ENCODE measurements around the gene SAMMSON.

The SAMMSON gene
- 0.09 to 0.12 reads per million in 2 experiments for total RNA-seq

DNA sequence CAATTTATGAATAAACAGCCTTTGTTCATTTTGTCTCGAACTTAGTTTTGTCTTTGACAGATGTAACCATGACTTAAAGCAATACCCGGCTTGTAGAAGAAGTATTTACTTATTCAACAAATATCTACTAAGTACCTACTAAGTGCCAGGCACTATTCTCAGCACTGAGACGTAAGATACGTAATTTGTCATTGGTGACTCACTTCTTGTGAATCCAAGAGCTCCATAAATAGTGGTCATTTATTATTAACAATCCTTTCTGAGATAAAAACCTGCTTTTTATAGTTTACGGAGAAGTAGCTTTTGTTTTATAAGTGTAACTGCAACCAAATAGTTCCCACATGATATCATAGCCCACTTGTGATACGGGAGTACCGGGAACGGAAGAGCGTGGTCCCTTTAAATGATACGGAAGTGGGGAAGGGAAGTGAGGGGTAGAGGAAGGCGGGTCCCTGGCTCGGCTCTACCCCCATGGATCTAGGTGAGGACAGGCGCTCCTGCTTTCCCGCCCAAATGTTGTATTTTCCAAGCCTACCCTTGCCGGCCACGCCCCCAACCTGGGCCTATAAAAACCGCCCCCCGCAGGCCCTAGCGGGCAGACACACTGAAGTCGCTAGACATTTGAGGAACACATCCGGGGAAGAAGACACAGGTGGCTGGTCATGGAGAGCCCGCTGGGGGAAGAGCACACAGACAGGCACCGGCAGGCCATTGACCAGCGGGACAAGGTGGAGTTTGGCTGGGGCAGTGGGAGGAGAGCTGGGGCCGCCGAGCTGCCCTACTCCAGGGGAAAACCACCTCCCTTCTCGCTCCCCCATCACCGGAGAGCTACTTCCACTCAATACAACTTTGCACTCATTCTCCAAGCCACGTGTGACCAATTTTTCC is at the start of gene SAMMSON:
SAMMSON (plus strand) TSS at position 594 of the 888 bp plus-strand sequence.
- DNase-seq (ENCODE audit: low read depth), result no peak

DNA sequence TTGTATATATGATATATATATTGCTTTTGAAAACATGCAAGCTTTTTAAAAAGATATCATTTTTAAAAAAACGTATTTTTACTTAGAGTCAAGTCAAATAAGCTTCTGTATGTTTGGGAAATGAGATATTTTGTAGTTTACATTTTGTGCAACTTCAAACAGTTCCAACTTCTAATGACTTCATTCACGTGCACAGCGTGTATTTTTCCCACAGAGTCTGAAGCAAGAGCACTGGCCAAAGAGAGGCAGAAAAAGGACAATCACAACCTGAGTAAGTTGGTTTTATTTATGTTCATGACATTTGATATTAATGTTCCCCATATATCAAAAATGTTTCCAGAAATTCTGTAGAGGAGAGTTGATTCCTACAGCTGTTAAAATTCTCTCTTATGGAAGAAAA is 47.9 kb upstream of the SAMMSON start:
- no peak for DNase-seq (ENCODE audit: low read depth)

DNA sequence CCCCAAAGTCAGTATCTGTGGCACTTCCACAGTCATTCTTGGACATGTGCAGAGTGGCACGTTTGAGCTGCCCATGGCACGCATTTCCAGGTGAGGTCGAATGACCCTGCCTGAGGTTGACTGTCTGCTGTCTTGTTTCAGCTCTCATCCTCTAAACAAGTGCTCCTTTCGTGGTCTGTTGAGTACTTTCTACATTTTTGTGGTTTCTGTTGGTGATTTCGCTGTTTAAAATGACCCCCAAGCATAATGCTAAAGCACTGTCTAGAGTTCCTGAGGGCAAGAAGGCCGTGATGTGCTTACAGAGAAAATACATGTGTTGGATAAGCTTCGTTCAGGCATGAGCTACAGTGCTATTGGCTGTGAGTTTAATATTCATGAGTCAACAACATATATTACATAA is 40.0 kb upstream of the SAMMSON start:
- DNase-seq (ENCODE audit: low read depth), result no peak

DNA sequence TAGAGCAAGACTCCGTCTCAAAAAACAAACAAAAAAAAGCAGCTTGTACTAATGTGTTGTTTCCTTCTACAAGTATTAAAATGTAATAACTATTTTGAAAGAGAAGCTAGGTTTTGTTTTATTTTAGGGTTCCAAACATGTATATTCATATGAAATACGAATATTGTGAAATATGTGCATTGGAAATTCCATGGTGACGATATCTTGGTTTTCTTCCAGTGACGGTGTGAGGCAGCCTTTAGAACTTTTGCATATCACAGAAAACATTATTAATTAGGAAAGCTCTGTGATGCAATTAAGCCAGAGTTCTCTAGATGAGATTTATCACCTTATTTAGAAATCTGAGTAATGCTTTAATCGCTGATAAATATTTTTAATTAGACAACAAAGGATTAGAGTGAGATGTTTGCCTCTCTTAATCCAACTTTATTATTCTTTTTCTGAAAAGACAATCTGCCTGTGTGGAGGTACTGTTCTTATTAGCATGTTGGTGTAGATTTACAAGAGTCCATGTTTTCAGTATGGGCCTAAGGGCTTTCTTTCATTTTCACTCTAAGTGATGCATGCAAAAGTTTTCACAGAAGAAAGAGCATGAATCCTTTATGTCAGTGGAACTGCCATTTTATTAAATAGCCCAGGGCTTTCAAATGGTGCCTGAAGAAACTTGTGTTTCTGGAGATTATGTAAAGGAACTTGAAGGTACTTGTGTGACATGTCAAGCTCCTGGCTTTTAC is 37.7 kb upstream of the SAMMSON start:
- no peak for DNase-seq (ENCODE audit: low read depth)

DNA sequence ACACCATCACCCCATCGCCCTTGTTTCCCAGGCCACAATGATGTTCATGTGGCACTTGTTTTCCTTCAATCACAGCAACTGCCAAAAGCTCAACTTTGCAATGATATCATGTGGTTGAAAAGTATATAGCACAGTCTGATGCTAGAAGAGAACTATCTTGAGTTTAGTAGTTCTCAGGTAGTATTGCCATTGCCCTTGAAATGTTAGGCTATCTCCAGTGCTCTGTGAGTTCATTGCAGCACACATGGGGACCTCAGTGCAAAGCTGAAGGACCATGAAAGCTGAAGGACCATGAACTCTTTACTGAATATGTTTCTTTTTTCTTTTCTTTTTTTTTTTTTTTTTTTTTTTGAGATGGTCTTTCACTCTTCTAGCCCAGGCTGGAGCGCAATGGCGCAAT is 35.9 kb upstream of the SAMMSON start:
- DNase-seq (ENCODE audit: low read depth), result no peak

DNA sequence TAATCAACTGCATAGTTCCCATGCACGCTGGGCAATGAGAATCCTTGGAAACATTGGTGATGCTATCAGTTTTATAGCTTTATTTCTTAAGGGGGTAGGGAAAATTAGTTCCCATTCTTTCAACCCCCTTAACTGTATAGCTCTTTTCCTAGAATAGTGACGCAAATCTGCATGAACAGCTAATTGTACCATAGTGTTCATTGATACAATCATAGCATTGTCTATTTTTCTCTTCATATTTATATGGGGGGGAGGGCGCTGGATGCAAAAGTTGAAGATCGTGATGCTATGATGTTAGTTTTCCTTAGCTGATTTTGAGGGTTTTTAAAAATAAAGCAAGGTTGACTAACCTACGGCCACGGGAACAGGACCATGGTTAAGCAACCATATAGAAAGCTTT is 32.4 kb upstream of the SAMMSON start:
- DNase-seq (ENCODE audit: low read depth), result no peak

DNA sequence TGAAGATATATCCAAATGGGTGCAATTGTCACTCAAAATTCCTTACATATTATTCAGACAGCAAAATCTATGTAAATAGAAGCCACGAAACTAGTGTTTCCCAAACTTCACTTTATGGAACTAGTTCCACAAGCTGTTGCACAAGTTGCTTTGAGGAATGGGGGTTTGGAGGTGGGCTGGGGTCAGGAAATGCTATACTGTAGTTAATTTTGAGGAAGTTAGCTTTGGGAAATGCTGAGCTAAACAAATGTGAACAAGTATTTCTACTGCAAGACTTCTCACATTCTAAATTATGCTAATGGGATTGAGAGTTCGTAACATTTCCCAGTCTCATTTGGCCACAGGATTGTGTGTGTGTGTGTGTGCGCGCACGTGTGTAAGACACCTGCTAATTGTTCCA is 28.7 kb upstream of the SAMMSON start:
- no peak for DNase-seq (ENCODE audit: low read depth)

DNA sequence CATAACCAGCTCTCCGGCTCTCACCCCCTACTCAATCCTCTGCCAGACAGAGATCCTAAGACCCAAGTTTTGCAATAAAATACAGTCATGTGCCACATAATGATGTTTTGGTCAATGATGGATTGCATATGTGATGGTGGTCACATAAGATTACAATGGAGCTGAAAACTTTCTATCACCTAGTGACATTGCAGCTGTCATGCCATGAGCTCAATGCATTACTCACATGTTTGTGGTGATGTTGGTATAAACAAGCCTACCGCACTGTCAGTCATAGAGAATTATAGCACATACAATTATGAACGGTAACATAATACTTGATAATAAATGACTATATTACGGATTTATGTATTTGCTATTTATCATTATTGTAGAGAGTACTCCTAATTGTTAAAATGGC is 26.9 kb upstream of the SAMMSON start:
- DNase-seq (ENCODE audit: low read depth), result no peak

DNA sequence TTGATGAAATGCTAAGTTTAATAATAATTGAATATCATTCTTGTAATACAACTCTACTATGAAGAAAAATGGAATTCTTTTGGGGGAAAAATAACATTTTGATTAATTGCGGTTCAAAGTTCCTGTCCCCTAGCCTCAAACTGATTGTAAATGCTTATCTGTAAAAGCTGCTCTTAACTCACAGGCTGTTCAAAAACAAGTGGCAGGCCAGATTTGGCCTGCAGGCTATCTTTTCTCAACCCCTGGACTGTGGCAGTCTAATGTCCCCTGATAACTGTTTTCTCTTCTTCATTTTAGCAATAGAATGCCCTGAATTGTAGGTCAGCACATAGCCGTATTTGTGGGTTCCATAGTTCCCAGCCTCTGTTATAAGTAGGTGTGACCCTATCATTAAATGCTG is 23.5 kb upstream of the SAMMSON start:
- DNase-seq (ENCODE audit: low read depth), result no peak

DNA sequence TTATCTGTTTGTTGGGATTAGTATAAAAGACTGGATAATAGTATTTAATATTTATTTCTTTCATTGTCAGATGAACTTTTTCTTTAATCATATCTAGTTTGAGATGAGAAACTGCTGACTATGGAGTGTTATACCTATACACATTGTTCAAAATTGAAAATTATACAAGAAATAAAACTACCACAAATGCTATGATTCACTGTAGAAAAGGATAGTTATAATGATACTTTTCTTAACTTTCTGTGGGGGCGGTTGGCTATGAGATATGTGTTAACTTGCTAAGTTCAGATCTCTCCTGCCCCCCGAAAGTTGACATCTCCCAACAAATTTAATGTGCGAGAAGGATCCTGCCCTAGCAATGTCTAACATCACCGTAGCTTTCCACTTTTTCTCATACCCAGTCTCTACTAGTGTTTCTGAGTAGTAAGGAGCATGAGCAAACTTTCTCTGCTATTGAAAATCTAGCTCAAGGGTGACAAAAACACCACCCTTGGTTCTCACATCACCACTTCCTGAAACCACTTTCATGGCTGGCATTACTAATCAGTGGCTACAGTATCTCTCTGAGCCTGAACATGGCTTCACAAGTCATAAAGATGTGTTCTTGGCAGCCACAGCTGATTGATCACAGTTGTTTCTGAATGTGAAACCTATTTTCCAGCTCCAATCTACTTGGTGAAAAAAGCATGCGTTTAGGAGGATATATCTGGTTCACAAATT is 15.8 kb upstream of the SAMMSON start:
- DNase-seq (ENCODE audit: low read depth), result no peak

DNA sequence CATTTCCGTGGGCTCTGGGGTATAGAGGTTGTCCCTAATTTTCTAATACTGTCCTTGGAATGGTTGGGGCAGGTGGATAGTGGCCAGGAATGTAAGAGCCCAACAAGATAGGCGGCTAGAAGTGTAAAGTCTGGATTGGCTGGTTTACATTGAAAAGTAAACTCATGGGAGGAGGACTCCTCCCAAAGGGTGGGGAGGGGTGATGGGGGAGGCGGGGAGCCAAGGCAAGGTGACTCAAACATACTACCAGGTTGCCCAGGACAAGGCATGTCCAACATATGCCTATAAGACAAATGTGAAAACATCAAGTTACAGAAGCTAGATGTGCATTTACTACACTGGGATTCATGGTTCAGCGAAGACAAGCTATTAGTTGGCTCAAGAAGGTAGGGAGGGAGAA is 14.3 kb upstream of the SAMMSON start:
- DNase-seq (ENCODE audit: low read depth), result no peak

DNA sequence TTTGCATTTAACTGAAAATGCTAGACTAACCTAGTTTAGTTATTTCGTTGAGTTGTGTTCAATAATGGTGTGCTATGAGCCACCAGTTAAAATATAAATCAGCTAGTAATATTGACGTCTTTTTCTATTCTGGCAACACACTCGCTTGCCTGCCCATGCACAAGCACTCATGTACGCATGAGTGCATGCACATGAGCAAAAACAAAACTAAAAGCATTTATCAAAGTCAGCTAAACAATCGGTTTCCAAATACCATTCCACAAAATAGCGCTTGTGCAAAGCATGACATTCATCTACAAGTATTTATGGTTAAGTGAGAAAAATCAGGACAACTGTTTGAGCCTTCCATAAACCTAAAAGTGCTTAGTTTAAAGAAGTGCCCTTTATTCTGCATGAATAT is 13.1 kb upstream of the SAMMSON start:
- DNase-seq (ENCODE audit: low read depth), result no peak

DNA sequence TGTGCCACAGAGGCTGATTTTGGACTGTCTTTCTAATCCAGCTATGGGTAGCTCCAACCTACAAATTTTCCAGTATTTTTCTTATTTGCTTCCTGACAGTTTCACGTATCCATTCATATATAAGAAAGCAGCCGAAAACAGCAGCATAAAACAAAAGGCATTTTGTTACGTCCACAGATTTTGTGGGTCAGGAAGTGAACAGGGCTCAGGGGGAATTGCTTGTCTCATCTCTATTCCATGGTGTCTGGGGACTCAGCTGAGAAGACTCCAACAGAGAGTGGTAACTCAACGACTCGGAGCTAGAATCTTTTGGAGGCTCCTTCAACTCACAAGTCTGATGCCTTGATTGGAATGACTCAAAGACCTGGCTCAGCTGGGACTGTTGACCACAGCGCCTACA is 11.7 kb upstream of the SAMMSON start:
- DNase-seq (ENCODE audit: low read depth), result no peak

DNA sequence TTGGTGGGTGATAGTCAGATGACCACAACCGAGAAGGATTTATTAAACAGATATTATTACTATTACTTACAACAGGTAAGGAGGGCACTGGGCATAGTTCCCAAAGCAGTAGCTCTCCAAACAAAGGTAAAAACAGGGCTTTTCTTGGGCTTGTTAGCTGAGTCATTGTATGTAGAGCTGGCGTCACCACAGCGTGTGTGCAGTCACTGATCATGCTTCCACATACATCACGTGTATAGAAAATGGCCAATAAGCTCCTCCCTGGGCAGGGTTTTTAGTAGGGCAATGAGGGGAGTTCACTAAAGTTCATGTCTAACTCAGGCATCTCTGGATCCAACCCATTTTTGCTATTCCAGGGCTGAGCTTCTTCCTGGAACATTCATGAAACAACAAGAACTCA is 5.8 kb upstream of the SAMMSON start:
- no peak for DNase-seq (ENCODE audit: low read depth)

DNA sequence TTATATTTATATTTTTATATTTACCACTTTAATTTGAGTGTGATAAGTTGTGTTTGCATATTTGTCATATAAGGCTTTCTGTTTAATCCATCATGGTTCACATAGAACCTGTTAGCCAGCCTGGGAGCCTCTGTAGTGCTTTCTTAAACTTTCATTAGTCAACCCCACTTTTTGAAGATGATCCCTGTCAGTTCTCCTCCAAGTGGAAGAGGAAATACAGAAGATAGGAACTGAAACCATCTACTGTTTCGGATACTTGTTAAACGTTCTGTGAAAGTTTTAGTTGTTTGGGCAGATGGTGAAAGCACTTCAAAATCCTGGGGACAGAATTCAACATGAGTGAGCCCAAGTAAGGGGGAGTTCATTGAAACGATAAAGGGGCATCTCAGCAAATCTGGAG is 4.6 kb upstream of the SAMMSON start:
- no peak for DNase-seq (ENCODE audit: low read depth)

DNA sequence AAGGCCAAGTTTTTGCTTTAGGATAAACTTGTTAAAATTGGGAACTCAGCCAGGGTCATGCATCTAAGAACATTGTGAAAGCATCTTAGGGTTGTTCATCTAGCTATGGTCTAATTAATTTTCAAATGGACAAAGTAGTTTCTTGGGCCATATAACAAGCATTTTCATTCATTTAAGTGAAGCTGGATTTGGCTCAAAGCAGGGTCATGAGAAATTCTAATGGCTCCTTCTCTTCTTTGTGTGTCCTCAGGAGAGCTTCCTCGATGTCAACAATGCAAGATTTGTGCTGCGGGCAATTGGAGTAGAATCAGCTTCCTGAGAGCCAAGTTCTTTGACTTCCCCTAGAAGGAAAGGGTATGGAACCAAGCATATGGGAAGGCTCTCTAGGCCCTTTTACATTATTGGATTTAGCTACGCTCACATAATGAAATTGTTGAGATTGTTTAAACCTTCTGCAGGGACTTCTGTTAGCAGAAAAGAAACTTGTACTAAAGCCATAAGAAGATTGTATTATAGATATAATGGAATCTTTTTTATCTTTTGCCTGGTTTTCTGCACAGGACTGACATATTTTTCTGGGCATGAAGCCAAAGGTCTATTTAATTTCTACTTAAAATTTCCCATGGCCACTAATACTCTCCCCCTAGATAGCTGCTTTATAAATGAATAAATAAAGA is 1.8 kb upstream of the SAMMSON start:
- DNase-seq (ENCODE audit: low read depth), result no peak

DNA sequence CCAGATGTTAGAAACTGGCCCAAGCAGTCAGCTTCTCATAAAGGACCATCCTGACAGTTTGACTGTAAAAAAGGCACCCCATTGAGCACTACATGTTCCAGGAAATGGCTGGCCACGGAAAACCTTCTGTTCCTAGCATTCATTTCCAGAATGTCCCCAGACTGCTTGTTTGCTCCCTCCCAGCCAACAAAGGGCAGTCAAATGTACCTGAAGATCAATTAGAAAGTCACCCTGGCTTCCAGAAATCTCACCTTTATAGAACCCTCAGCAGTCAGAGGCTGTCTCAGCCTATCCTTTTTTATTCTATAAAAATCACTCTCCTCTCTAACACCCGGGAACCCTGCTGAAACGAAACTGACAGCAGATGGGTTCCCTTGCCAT is 784 bp upstream of the SAMMSON start:
- DNase-seq (ENCODE audit: low read depth), result no peak

DNA sequence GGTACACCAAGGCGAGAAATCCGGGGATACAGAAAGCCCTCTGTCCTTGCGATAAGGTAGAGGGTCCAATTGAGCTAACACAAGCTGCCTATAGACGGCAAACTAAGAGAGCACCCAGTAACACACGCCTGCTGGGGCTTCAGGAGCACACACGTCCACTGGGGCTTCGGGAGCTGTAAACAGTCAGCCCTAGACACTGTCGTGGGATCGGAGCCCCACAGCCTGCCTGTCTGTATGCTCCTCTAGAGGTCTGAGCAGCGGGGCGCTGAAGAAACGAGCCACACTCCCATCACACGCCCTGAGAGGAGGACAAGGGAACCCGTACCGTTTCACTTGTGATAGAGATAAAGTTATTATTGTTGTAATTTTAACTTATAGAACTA is 486 bp downstream of the SAMMSON start:
- DNase-seq (ENCODE audit: low read depth), result no peak

DNA sequence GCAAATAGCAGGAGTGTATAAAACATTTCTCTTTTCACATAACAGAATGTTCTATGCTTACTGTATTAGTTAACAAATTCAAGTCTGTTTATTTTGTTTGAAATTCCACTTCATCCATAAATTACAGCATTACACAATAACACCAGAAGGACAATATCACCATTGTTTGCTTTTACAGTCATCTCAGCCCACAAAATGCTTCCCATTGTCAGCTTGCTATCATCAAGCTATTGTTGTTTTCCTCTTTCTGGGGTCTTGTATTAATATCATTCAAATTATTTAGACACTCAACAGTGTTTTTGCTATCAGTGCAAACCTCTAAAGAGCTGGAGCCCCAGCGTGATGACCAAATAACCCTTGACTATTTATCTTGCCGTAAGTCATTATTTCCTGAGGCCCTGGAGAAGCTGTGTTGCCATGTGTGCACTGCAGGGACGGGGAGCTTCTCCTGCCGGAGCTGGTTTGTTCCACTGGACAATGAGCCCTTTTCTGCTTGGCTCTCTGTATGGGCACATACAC is 1.1 kb downstream of the SAMMSON start:
- DNase-seq (ENCODE audit: low read depth), result no peak

DNA sequence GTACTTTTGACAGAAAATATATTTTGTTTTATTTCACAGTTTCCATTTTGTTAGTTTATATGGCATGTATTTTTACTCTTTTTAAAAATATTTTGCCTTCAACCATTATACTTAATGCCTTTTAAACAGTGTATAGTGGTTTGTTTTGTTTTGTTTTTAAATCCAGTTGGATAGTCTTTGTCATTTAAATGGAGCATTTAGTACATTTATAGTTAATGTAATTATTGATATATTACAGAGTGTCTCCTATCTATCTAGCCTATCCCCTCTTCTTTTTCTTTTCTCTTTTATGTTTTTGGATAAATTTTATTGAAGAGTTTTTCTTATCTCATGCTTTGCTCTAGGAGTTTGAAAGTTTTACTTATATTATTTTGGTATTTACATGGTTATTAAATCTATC is 3.6 kb downstream of the SAMMSON start:
- DNase-seq (ENCODE audit: low read depth), result no peak

DNA sequence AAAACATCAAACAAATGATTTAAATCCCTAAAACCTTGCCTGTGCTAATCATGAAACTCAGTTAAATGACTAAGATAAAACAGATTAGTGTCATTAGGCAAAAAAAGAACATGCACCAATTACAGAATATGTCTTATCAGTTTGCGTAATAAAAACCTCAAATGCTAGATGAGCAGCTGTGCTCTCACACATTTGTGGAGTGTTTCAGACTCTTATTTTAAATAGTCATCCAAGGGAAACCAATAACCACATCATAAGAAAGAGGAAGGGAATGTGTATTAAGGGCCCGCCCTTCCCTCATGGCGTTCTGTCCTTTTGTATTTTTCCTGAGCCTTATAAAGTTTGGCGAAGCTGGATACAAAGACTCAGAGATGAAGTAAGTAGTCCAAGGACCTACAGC is 6.6 kb downstream of the SAMMSON start:
- no peak for DNase-seq (ENCODE audit: low read depth)

DNA sequence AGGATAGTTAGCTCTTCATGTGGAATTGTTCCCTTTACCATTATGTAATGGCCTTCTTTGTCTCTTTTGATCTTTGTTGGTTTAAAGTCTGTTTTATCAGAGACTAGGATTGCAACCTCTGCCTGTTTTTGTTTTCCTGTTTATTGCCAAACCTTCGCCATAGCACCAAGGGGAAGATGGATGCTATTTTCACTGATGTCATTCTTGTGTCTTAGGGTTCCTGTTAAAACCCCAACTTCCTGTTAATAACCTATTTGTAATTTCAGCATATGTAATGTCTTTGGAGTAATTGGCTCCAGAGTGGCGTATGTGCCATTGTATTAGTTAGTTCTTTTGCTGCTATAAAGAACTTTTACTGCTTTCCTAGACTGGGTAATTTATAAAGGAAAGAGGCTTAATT is 10.8 kb downstream of the SAMMSON start:
- no peak for DNase-seq (ENCODE audit: low read depth)
